HFF-Myc (cell line): Measurements from ENCODE around the gene ENAH.

ENCODE experiments used
- DNase-seq: peaks from one replicate; pipeline ENCODE4 v3.0.0-alpha.2; 2011; ENCODE audit warnings: low read depth; ENCODE audit errors: extremely low read depth
- H3K4me3 ChIP-seq: replicated peaks from 2 replicates; pipeline ENCODE4 v1.5.1; 2011; ENCODE audit warnings: low read depth, mild to moderate bottlenecking, control low read depth, low read length
- TF ChIP-seq, protein P1 (sequence below): IDR thresholded peaks from 2 replicates; pipeline ENCODE4 v1.5.1; 2012; ENCODE audit warnings: mild to moderate bottlenecking, low read depth, low read length, control low read depth; ENCODE audit errors: missing control alignments

The ENAH gene

DNA sequence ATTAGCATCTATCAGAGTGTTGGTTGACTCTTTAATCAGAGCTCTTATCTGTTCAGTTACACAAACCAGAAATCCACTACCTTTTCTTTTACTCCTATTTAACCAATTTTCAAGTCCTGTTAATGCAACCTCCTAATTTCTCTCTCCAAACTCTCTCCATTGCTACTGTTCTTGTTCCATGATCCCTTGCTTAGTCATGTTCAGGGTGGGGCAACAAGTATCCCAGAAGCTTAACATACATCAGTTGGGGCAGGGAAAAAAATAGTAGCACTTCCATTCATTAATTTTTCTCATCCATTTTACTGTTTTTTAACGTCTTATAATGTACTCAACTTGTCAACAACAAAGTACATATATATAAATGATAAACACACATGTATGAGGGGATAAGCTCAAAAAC, 113.9 kb downstream of the ENAH start:
- TF ChIP-seq, protein P1, sequence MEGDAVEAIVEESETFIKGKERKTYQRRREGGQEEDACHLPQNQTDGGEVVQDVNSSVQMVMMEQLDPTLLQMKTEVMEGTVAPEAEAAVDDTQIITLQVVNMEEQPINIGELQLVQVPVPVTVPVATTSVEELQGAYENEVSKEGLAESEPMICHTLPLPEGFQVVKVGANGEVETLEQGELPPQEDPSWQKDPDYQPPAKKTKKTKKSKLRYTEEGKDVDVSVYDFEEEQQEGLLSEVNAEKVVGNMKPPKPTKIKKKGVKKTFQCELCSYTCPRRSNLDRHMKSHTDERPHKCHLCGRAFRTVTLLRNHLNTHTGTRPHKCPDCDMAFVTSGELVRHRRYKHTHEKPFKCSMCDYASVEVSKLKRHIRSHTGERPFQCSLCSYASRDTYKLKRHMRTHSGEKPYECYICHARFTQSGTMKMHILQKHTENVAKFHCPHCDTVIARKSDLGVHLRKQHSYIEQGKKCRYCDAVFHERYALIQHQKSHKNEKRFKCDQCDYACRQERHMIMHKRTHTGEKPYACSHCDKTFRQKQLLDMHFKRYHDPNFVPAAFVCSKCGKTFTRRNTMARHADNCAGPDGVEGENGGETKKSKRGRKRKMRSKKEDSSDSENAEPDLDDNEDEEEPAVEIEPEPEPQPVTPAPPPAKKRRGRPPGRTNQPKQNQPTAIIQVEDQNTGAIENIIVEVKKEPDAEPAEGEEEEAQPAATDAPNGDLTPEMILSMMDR = no peak
- DNase-seq = no peak
- no peak overlapping the region for H3K4me3 ChIP-seq

- TF ChIP-seq, protein P1 = no peak
- H3K4me3 ChIP-seq = no peak overlapping the region
- no peak for DNase-seq
Measured at GRCh38 chr1:225537554-225538251, 115.2 kb downstream of the ENAH start.

DNA sequence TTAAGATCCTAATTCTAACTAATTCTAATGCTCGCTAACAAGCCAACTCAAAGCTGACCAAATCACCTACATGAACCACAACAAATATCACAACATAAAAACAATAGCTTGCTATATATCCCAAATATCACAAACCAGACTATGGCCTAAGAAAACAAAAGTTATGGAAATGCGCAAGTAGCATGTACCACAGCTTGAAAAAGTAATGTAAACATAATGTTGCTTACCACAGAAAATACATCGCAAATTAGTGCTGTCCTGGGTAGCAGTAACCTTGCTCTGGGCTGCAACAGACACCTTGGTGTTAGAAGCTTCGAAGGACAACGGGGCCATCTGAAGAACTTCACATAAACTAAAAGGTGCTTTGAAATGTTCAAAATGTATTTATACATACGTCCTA, 117.6 kb downstream of the ENAH start:
- TF ChIP-seq, protein P1 = no peak
- no peak for DNase-seq

DNA sequence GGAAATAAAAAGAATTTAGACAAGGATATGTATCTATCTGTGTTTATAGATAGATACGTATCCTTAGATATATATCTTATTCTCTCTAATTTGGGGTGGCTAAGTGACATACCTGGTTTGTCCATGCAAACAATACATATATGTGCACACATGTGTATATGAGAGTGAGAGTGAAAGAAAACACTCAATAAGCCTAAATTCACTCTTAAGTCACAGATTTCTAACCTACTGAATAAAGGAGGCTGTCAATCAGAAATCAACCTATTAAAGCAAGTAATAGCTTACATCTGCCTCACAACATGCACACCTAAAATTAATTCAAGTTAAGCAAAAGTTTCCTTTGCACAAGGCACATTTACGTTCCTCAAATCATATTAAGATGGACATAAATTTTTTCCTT, 118.2 kb downstream of the ENAH start:
- H3K4me3 ChIP-seq = no peak overlapping the region
- no peak for DNase-seq
- TF ChIP-seq, protein P1 = no peak

More for the DNA sequence above, 117.6 kb downstream of the ENAH start:
- H3K4me3 ChIP-seq = no peak overlapping the region

DNA sequence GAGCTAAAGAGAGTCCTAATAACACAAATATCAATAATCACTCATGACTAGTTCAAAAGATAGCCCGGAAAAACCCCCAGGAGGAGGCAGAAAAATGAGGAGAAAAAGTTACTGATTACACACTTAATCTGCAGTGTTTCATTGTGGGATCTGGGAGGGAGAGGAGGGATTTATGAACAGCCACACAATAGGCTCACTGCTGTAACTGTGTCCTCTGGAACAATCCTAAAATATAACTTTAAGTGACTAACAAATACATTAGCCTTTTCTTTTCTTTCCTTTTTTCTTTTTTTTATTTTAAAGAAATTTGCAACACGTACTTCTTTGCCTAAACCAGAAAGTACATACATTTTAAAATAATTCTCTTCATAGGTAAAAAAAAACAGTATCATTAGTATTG, 118.8 kb downstream of the ENAH start:
- H3K4me3 ChIP-seq = no peak overlapping the region
- TF ChIP-seq, protein P1 = no peak
- no peak for DNase-seq

- TF ChIP-seq, protein P1 = no peak
- H3K4me3 ChIP-seq = no peak overlapping the region
- DNase-seq = no peak
Measured at GRCh38 chr1:225533238-225533637, 119.7 kb downstream of the ENAH start.
